NCI-H524 (cell line): ENCODE data around the gene RASGEF1C.

ENCODE experiments used
- DNase-seq, 2 experiments: peaks; one replicate each; lab custom pipeline; 2025; lab: John Stamatoyannopoulos, UW

The RASGEF1C gene

DNA sequence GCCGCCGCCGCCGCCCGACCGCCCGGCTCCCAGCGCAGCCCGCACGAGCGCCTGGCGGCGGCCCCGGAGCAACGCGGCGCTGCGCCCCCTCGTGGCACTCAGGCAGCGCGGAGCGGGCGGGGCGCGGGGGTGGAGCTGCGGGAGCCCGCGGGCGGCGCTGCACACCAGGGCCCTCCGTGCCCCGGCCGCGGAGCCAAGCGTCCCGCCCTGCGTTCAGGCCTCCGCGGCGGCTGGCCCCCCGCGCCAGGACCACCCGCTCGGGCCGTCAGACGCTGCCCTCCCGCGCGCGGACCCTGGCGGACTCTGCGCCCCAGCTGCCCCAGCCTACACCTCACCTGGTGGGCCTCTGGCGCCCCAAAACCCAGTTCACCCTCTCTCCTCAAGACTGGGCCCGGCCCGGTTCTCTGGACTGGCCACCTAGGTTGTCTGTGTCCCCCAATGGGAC lies at the start of gene RASGEF1C:
TSS of gene RASGEF1C (minus strand) at position 75 of the 445 bp plus-strand sequence. CDS start 71,159 bp downstream, outside the sequence.
- DNase-seq: peak; percentile 9 to 59

GRCh38 chr5:180253036-180253824 lies 44.2 kb upstream of the RASGEF1C start:
- DNase-seq: no peak

DNA sequence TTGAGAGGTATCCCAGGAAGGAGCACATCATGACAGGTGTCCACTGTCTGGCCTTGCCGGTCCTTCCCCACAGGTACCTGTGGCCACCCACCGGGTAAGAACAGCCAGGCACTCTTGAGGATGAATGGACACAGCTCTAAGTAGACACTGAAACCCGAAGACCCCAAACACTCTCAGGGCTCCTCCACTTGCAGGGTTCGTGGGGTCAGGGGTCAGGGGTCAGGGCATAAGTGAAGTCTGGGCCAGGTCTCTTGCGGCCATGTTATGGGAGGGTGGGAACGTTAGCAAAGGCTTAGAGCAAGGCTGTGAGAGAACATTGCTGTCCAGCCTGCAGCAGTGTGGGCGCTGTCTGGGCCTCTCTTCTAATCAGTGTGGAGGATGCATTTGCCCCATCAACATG lies 42.9 kb upstream of the RASGEF1C start:
- no peak for DNase-seq

DNA sequence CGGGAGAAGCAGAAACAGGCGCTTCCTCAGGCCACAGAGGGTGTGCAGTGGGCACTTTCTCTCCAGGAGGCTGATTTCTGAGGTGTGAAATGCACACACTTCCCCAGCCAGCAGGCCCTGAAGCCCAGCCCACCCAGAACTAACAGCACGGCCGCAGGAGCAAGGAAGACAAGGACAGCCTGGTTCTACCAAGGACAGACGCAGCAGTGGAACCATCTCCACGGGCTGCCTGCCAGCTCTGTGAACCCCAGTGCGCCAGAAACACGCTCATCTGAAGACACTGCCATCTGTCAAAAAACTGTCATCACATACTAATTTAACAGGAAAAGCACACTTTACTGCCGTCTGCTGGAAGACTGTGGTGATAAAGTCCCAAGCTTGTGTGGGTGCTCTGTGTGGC lies 42.1 kb upstream of the RASGEF1C start:
- DNase-seq: no peak

- no peak for DNase-seq
Observed at GRCh38 chr5:180250329-180250728, 41.3 kb upstream of the RASGEF1C start.

DNA sequence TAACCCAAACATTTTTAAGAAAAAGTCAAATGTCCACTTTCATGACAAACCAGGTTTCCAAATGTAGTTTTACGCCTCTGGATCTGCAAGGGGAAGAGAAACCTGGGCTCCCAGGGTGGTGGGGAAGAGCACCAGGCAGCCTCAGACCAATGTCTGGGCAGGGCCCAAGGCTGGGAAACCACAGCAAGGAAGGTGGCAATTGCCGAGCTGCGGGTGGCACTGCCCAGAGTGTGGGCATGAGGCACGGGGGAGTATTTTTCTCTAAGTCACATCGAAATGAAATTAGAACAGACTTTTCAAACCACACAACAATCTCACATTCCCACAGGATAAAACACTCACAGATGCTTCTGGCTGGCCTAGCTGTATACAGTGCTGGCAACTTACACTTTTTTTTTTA lies 32.6 kb upstream of the RASGEF1C start:
- DNase-seq: no peak

DNA sequence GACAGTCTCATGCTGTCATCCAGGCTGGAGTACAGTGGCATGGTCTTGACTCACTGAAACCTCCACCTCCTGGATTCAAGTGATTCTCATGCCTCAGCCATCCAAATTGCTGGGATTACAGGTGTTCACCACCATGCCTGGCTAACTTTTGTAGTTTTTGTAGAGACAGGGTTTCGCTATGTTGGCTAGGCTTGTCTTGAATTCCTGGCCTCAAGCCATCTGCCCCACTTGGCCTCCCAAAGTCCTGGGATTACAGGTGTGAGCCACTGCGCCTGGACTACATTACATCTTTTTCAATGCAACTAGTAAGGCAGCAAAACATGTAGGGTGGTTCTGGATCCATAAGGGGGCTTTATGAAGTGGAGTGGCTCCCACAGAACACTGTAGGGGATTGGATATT lies 29.6 kb upstream of the RASGEF1C start:
- no peak for DNase-seq

- DNase-seq: peak in 1 of 2 experiments; percentile 2
Observed at GRCh38 chr5:180235846-180236245, 26.8 kb upstream of the RASGEF1C start.

- no peak for DNase-seq
Observed at GRCh38 chr5:180235077-180235476, 26.1 kb upstream of the RASGEF1C start.

DNA sequence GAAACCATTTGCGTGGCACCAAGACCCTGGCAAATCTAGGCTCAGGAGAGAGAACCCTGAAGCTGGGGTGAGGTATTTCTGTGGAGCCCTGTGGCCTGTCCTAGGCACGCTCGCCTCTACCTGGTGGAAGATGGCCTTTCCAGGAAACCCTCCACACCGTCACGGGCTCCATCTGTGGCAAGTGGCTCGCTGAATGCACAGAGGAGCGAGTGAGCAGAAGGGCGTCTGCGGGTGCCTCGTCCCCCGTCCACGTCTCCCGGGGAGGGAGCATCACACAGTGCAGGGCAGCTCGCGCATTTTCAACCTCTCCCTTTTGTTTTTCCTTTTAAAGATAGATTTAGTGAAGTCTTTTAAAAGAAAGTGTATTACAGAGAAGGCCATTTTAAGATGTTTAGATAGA lies 25.3 kb upstream of the RASGEF1C start:
- no peak for DNase-seq

GRCh38 chr5:180233729-180234128 lies 24.7 kb upstream of the RASGEF1C start:
- no peak for DNase-seq

DNA sequence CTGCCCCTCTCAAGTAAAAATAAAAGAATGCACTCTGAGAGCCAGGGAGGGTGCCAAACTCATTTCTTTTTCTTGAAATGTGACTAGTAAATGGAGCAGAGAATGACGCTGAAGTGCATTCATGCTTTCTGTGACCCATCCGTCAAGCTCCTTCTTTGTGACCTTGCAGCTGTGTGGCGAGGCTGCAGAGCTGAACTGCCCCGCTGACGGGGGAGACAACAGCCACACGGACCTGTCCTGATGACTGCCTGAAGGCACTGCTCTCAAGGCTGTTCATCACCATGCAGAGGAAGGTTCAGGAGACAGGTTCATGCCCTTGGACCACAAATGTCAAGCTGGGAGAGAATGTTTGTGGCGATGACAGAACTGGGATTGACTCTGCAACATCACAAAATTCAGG lies 21.0 kb upstream of the RASGEF1C start:
- no peak for DNase-seq

GRCh38 chr5:180222056-180222455 lies 13.0 kb upstream of the RASGEF1C start:
- DNase-seq: no peak

- DNase-seq: no peak
Observed at GRCh38 chr5:180217797-180218196, 8.8 kb upstream of the RASGEF1C start.

GRCh38 chr5:180216646-180217171 lies 7.7 kb upstream of the RASGEF1C start:
- no peak for DNase-seq

DNA sequence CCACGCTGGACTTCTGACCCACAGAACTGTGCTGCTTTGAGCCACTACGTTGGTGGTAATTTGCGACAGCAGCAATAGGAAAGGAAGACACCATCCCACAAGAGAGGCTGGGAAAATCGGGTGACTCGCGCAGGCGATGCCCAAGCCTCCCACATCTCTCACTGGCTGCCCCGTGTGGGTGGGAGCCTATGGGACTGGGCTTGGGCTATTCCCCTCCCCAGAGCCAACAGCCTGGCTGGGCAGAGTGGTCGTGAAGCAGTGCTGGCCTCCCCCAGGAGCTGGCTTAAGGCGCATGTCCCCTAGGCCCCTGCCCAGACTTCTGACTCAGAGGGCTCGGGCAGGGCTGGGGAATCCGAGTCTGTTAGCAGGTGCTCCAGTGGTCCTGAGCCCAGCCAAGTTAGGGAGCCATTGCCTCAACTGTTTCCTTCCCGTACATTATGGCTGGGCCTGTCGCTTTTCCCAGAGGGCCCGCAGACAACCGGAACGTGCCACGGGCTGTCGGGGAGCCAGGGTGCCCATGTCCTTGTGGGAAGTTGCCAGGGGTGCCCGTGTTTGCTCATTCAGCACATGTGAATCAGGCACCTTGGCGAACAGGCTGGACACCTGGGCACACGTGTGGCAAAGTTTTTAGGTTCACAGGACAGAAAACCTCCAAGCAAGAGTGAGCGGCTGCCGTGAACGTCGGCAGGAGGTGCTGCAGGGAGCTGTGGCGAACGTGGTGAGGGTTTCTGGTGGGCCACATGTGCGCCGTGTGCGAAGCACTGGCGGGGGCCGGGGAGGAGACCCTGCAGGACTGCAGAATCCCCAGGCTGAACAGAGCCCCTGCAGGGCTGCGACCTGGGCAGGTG lies 7.0 kb upstream of the RASGEF1C start:
- no peak for DNase-seq

- DNase-seq: no peak
Observed at GRCh38 chr5:180214870-180215770, 6.1 kb upstream of the RASGEF1C start.

DNA sequence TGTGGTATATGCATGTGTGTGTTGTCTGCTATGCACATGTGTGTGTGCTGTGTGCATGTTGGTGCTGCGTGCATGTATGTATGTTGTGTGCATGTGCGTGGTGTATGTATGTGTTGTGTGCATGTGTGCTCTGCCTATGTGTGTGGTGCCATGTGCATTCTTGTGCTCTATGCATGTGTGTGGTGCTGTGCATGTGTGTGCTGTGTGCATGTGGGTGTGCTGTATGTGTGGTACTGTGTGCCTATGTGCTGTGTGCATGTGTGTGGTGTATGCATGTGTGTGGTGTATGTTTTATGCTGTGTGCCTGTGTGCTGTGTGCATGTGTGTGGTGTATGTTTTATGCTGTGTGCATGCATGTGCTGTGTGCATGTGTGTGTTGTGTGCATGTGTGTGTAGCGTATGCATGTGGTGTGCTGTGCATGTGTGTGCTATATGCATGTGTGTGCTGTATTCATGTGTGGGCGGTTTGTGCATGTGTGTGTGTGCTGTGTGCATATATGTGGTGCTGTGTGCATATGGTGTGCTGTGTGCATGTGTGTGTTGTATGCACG lies 4.7 kb upstream of the RASGEF1C start:
- no peak for DNase-seq

- DNase-seq: no peak
Observed at GRCh38 chr5:180213256-180213600, 4.2 kb upstream of the RASGEF1C start.

DNA sequence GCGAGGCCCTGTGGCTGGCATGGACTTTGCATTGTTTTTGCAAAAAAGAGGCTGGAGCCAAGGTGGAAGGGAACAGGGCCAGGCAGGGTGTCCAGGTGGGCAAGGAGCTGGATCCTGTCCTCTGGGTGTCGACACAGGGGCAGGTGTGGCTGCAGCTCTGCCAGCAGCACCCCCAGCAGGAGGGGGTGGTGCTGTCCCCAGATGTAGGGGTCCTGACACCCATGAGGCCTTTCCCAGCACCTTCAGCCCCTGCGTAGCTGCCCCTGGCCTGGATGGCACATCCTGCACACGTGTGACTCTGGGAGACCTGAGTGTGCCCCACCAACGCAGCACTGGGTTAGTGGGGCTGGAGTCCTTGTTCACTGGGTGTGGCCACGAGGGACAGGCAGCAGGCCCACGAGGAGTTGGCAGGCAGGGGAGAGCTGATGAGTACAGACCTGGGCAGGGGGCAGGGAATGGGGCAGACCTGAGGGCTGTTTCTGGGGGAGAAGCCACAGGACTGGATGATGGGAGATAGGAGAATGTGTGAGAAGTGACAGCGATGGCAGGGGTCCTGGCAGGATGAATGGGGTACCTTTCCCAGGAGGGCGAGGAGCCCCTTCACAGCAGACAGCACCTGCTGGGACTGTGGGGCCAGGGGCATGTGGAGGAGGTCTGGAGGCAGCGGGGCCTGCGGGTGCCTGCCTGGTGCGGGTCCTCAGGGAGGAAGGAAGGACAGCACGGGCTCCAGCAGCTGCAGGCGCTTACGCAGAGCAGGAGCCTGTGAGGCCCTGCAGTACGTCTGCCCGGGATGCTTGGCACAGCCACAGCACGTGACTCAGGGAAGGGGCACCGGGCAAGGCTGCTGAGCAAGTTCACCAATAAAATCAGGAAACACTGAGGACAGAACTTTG lies 3.6 kb upstream of the RASGEF1C start:
- no peak for DNase-seq

DNA sequence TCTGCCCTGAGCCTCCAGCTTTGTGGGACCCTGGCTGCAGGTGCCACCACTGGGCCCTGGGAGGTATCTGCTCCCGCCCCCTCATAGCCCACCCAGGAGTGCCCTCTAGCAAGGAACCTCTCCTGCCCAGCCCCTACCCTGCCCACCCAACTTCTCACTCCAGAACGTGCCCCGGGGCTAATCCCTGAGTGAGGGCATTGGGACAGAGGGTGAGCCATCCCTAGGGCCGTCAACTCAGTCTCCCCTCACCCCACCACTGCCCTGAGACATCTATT lies 2.7 kb upstream of the RASGEF1C start:
- DNase-seq: no peak
